B cell (primary cell): ENCODE measurements around the gene UNC5A. TPM values are rescaled to one million over a fixed set of nuclear protein-coding genes. Genes with fewer than 3 reads are reported as not detected.

Experiments used
- ATAC-seq: fragments of 200-7000 bp; cut with Tn5 transposase; one replicate; pipeline ENCODE4 v1.10.0; 2021; ENCODE audit warnings: low read depth, mild to moderate bottlenecking, moderate number of reproducible peaks, moderate library complexity
- CTCF ChIA-PET: fragments of 350-600 bp; sonication (Branson Sonifier 250); formaldehyde crosslinking; loops from one replicate; lab custom pipeline; 2021; ENCODE audit warnings: antibody characterized with exemption, inconsistent platforms; lab: Charles Lee
- POLR2A ChIA-PET: fragments of 350-600 bp; sonication (Branson Sonifier 250); formaldehyde crosslinking; loops from one replicate; lab custom pipeline; 2021; ENCODE audit warnings: antibody characterized with exemption; lab: Charles Lee
- DNase-seq: peaks from one replicate; pipeline ENCODE4 v3.0.0; 2013
- H2AFZ ChIP-seq: 2 replicates; pipeline ENCODE4 v1.6.1; 2012; ENCODE audit warnings: mild to moderate bottlenecking, low read depth, low read length; ENCODE audit not compliant: insufficient read depth, poor library complexity, severe bottlenecking
- H3K27ac ChIP-seq, 2 donors: 1 replicate in 1 of 2; 2 replicates in 1 of 2; pipeline ENCODE4 v1.5.1; 2012 to 2013; ENCODE audit warnings: low read length in 2 of 2, mild to moderate bottlenecking in 2 of 2, moderate library complexity in 1 of 2
- H3K27me3 ChIP-seq, 4 experiments: fragments of 200-600 bp in 1 of 4; sonication (generic) in 1 of 4; replicated peaks in 1 of 4; 1 replicate in 2 of 4; 2 replicates in 2 of 4; pipeline versions ENCODE4 v1.6.1 to v1.7.0; 2013 to 2016; ENCODE audit warnings: low read length in 3 of 4, mild to moderate bottlenecking in 2 of 4, mixed read lengths in 1 of 4, moderate library complexity in 1 of 4; ENCODE audit not compliant: insufficient read depth in 4 of 4, control insufficient read depth in 3 of 4; ENCODE audit errors: control extremely low read depth in 1 of 4
- H3K36me3 ChIP-seq, 2 experiments: replicated peaks in 1 of 2; 1 replicate in 1 of 2; 2 replicates in 1 of 2; pipeline versions ENCODE4 v1.6.1 to v1.7.1; 2013; ENCODE audit warnings: low read length in 1 of 2; ENCODE audit not compliant: insufficient read depth in 2 of 2, control insufficient read depth in 1 of 2; ENCODE audit errors: control extremely low read depth in 1 of 2, extremely low read depth in 1 of 2
- H3K4me1 ChIP-seq, 2 donors: fragments of 200-600 bp in 1 of 2; sonication (generic) in 1 of 2; 1 replicate in 1 of 2; 2 replicates in 1 of 2; pipeline versions ENCODE4 v1.5.1 to v1.6.1; 2013 to 2017; ENCODE audit warnings: low read length in 2 of 2; ENCODE audit not compliant: control insufficient read depth in 2 of 2, insufficient read depth in 2 of 2
- H3K4me2 ChIP-seq: replicated peaks from 2 replicates; pipeline ENCODE3; 2012; ENCODE audit warnings: mild to moderate bottlenecking, low read depth, low read length; ENCODE audit not compliant: poor library complexity, severe bottlenecking
- H3K4me3 ChIP-seq, 5 experiments: fragments of 200-600 bp in 1 of 5; sonication (generic) in 1 of 5; 1 replicate in 3 of 5; 2 replicates in 2 of 5; pipeline versions ENCODE4 v1.5.1 to v1.7.0; 2011 to 2016; ENCODE audit warnings: low read length in 4 of 5, mild to moderate bottlenecking in 4 of 5, low read depth in 2 of 5, control low read depth in 1 of 5, moderate library complexity in 1 of 5; ENCODE audit not compliant: insufficient read depth in 1 of 5; ENCODE audit errors: control extremely low read depth in 1 of 5, extremely low read depth in 1 of 5
- H3K79me2 ChIP-seq: fragments of 200-600 bp; sonication (generic); one replicate; pipeline ENCODE4 v1.6.0; 2016; ENCODE audit warnings: low read length; ENCODE audit not compliant: control insufficient read depth, insufficient read depth
- H3K9ac ChIP-seq: fragments of 200-600 bp; sonication (generic); 2 replicates; pipeline ENCODE4 v1.6.1; 2017; ENCODE audit warnings: mild to moderate bottlenecking, low read length, moderate library complexity
- H3K9me3 ChIP-seq, 3 donors: one replicate each; pipeline versions ENCODE4 v1.6.1 to v1.7.1; 2013; ENCODE audit warnings: low read length in 2 of 3; ENCODE audit not compliant: control insufficient read depth in 2 of 3, insufficient read depth in 1 of 3; ENCODE audit errors: control extremely low read depth in 1 of 3
- H4K20me1 ChIP-seq: 2 replicates; pipeline ENCODE4 v1.6.0; 2012; ENCODE audit warnings: mild to moderate bottlenecking, low read length; ENCODE audit not compliant: insufficient read depth, control insufficient read depth, poor library complexity, severe bottlenecking
- H3K27ac Mint-ChIP-seq: one replicate; pipeline ENCODE4 v1.8.0; 2021; ENCODE audit warnings: mixed read lengths
- H3K27me3 Mint-ChIP-seq: one replicate; pipeline ENCODE4 v1.8.0; 2021; ENCODE audit warnings: mixed read lengths
- H3K4me1 Mint-ChIP-seq: one replicate; pipeline ENCODE4 v1.8.0; 2021; ENCODE audit warnings: mixed read lengths
- H3K4me3 Mint-ChIP-seq: one replicate; pipeline ENCODE4 v1.8.0; 2021; ENCODE audit warnings: mixed read lengths
- H3K9me3 Mint-ChIP-seq: one replicate; pipeline ENCODE4 v1.8.0; 2022; ENCODE audit warnings: mixed read lengths; ENCODE audit not compliant: insufficient read depth
- EZH2 ChIP-seq: IDR thresholded peaks from 2 replicates; pipeline ENCODE4 v1.6.1; 2012; ENCODE audit warnings: borderline replicate concordance, low read depth, mild to moderate bottlenecking, moderate library complexity, low read length; ENCODE audit not compliant: insufficient read depth, poor library complexity, severe bottlenecking
- WGBS: methylation state at CpG from one replicate; pipeline ENCODE4 v1.1.5; 2013; ENCODE audit warnings: missing lambda C conversion rate; ENCODE audit not compliant: insufficient coverage; 5-methylcytosine and 5-hydroxymethylcytosine counted together
- intact Hi-C: fragments of 100-400 bp; cut with micrococcal nuclease; formaldehyde crosslinking; loops from one replicate; pipeline ENCODE4 v1.10.0; 2022
- polyA plus RNA-seq: library from polyadenylated mRNA; depleted of rRNA; stranded (reverse); fragments of >200 nt; gene quantifications from 2 replicates; pipeline ENCODE4 v1.2.3, GENCODE V29; 2012
- total RNA-seq, 2 donors: library from RNA; stranded (reverse); fragments of 120-200 nt in 1 of 2; gene quantifications; 1 replicate in 1 of 2; 2 replicates in 1 of 2; pipeline versions ENCODE4 v1.2.3 to v1.2.4, GENCODE V29; 2013 to 2022
- TF ChIP-seq, protein P1 (sequence below): fragments of 200-600 bp; IDR thresholded peaks from one replicate; pipeline ENCODE4 v1.8.0; 2022; ENCODE audit warnings: antibody characterized with exemption, mild to moderate bottlenecking

Gene UNC5A
- total and polyA plus RNA-seq, 2 donors (not counting 1 experiment from before 2014, with no cell fraction given) = not detected

DNA sequence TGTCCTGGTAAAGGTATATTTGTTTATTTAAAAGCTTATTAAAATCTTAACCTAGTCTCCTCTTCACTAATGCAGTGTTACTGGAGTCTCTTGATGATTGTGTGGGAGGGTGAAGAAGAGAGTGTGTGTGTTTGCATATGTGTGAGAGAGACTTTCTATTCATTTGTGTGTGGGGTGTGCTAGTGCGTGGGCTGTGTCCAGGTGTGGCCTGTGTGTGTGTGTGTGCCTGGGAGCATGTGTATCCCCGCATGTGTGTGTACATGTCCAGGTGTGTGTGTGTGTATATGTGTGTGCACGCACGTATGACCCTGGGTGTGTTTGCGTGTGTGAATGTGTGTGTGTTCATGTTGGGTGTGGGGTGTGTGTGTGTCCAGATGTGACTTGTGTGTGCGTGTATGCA, 10.3 kb upstream of the UNC5A start:
- DNase-seq = no peak
- 96% methylated on average over 6 of the region's 6 CpGs for WGBS
- Mint-ChIP-seq H3K27ac (no peak overlapping the region), H3K4me1 (no peaks in the 10 kb centered on the region), H3K27me3 (peaks cover 41% of the 10 kb centered on the region), H3K9me3 (no peaks in the 10 kb centered on the region), H3K4me3 (no peak overlapping the region)
- intact Hi-C loops = no loop called here
- Histone ChIP-seq H3K27me3 (peaks cover 0 to 27% (median 2%) of the 10 kb centered on the region in 4 experiments), H3K4me3 (no peak overlapping the region), H3K4me2 (no peak overlapping the region), H3K9ac (no peak overlapping the region), H3K9me3 (peaks cover 0 to 4% (median 0%) of the 10 kb centered on the region in 3 donors), H3K4me1 (no peaks in the 10 kb centered on the region), H4K20me1 (no peaks in the 10 kb centered on the region), H3K27ac (no peak overlapping the region), H3K36me3 (no peaks in the 10 kb centered on the region), H2AFZ (no peak overlapping the region), H3K79me2 (no peaks in the 10 kb centered on the region)
- POLR2A ChIA-PET = no interaction called here
- CTCF ChIA-PET = no interaction called here
- TF ChIP-seq EZH2 = no peak
- TF ChIP-seq, protein P1, sequence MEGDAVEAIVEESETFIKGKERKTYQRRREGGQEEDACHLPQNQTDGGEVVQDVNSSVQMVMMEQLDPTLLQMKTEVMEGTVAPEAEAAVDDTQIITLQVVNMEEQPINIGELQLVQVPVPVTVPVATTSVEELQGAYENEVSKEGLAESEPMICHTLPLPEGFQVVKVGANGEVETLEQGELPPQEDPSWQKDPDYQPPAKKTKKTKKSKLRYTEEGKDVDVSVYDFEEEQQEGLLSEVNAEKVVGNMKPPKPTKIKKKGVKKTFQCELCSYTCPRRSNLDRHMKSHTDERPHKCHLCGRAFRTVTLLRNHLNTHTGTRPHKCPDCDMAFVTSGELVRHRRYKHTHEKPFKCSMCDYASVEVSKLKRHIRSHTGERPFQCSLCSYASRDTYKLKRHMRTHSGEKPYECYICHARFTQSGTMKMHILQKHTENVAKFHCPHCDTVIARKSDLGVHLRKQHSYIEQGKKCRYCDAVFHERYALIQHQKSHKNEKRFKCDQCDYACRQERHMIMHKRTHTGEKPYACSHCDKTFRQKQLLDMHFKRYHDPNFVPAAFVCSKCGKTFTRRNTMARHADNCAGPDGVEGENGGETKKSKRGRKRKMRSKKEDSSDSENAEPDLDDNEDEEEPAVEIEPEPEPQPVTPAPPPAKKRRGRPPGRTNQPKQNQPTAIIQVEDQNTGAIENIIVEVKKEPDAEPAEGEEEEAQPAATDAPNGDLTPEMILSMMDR = no peak
- no peak for ATAC-seq

DNA sequence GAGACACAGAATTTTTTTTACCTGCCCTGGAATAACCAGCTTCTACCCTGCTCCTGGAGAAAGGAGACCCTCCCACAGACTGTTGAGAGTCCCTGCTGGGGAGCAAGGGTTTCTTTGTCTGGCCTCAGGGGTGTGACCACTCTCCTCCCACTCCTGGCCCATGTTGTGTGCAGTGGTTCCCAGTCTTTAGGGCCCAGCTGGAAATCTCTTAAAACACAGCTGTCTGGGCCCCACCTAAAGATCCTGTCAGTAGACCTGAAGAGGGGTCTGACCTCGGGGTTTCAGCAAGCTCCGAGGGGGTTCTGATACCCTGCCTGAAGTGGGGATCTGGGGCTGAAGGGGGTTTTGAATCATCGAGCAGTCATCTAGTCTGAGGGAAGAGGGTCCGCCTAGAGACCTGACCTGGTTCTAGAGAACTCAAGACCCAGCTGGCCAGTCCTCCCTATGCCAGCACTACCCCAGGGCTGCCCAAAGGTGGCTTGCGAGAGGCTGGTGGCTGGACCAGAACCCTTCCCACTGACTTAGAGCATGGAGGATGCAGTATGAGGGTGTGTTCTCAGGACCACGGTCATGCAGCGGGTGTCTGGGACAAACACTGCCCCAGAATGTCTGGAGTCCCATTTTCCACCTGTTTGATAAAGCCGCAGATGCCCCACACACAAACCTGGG, 8.1 kb upstream of the UNC5A start:
- Histone ChIP-seq H3K36me3 (no peaks in the 10 kb centered on the region), H3K9ac (no peak overlapping the region), H3K27me3 (peaks cover 0 to 21% (median 3%) of the 10 kb centered on the region in 4 experiments), H3K27ac (no peak overlapping the region), H3K4me2 (no peak overlapping the region), H2AFZ (no peak overlapping the region), H3K9me3 (peaks cover 0 to 4% (median 0%) of the 10 kb centered on the region in 3 donors), H3K79me2 (no peaks in the 10 kb centered on the region), H3K4me3 (no peak overlapping the region), H4K20me1 (no peaks in the 10 kb centered on the region), H3K4me1 (no peaks in the 10 kb centered on the region)
- ATAC-seq (no peak), DNase-seq (no peak)
- POLR2A ChIA-PET = no interaction called here
- CTCF ChIA-PET = no interaction called here
- H3K27ac Mint-ChIP-seq = no peak overlapping the region
- TF ChIP-seq, protein P1 = no peak
- TF ChIP-seq EZH2 = no peak
- 82% methylated on average over 5 of the region's 8 CpGs for WGBS
- H3K27me3 Mint-ChIP-seq = peaks cover 35% of the 10 kb centered on the region
- intact Hi-C loops = no loop called here
- no peaks in the 10 kb centered on the region for H3K4me1 Mint-ChIP-seq
- no peak overlapping the region for H3K4me3 Mint-ChIP-seq
- H3K9me3 Mint-ChIP-seq = no peaks in the 10 kb centered on the region
